Colonic mucosa (tissue), 4 donors: ENCODE data around the gene OR2AE1. TPM values are rescaled to one million over a fixed set of nuclear protein-coding genes. Genes with fewer than 3 reads are reported as not detected.

Experiments used
- DNase-seq: peaks from one replicate; pipeline ENCODE4 v3.0.0-alpha.2; 2020
- H3K27ac ChIP-seq: fragments of 200-600 bp; one replicate; pipeline ENCODE4 v1.8.0; 2021
- H3K27me3 ChIP-seq: fragments of 200-600 bp; one replicate; pipeline ENCODE4 v1.8.0; 2021
- H3K36me3 ChIP-seq: fragments of 200-600 bp; one replicate; pipeline ENCODE4 v1.8.0; 2021
- H3K4me1 ChIP-seq: fragments of 200-600 bp; one replicate; pipeline ENCODE4 v1.8.0; 2021; ENCODE audit warnings: mild to moderate bottlenecking
- H3K4me3 ChIP-seq: fragments of 200-600 bp; one replicate; pipeline ENCODE4 v1.8.0; 2021
- H3K9ac ChIP-seq, 2 donors: one replicate each; pipeline ENCODE4 v1.7.0; 2013; ENCODE audit warnings: control low read depth in 2 of 2, low read depth in 2 of 2, low read length in 2 of 2
- H3K9me3 ChIP-seq: fragments of 200-600 bp; one replicate; pipeline ENCODE4 v1.8.0; 2021
- CTCF ChIP-seq: fragments of 200-600 bp; IDR thresholded peaks from one replicate; pipeline ENCODE4 v1.8.0; 2022; ENCODE audit warnings: antibody characterized with exemption, mild to moderate bottlenecking
- intact Hi-C: fragments of 100-400 bp; cut with DNase I; formaldehyde crosslinking; loops from one replicate; pipeline ENCODE4 v1.14.1; 2022
- total RNA-seq, 2 donors: library from RNA; stranded (reverse); fragmentation: NEBNext Ultra II Directional in 1 of 2; extraction: Animal tissue kit (Norgen Biotek cat#: 25700) in 1 of 2; gene quantifications; one replicate each; pipeline ENCODE4 v1.2.1, GENCODE V29; 2021
- donor health status: healthy.
- donor health status: DM: no; HTN: no; CAD: no.
- donor health status: DM: no; HTN: no; CAD: no.

OR2AE1 gene
- total RNA-seq, 2 donors from 2014 or later = not detected

- TF ChIP-seq CTCF = no peak
- Histone ChIP-seq H3K4me1 (peaks cover 8% of the 10 kb centered on the region), H3K9ac (peak within 1 kb of the TSS; percentile 64 to 87), H3K4me3 (peak within 1 kb of the TSS; percentile 98), H3K27me3 (no peaks in the 10 kb centered on the region), H3K36me3 (no peaks in the 10 kb centered on the region), H3K27ac (peak within 1 kb of the TSS; percentile 93), H3K9me3 (no peaks in the 10 kb centered on the region)
- peak; percentile 95 for DNase-seq
- intact Hi-C loops = no loop called here
These were observed 42.4 kb upstream of the OR2AE1 start, which contains the start of gene TRIM4 for GRCh38 chr7:99918959-99919813. Gene TRIM4 (minus strand): TSS chr7:99919530. CDS start chr7:99919401, 129 bp downstream.

GRCh38 chr7:99910976-99911375 lies 34.1 kb upstream of the OR2AE1 start:
- intact Hi-C loops = loop anchor here (5.0 kb wide), 1 partner anchor 81 kb away; no protein-coding TSS in a partner anchor

GRCh38 chr7:99901581-99901980 lies 24.7 kb upstream of the OR2AE1 start:
- H3K9ac ChIP-seq = no peak overlapping the region
- H3K4me1 ChIP-seq = no peaks in the 10 kb centered on the region
- intact Hi-C loops = no loop called here
- no peak for DNase-seq
- H3K4me3 ChIP-seq = no peak overlapping the region
- no peak overlapping the region for H3K27ac ChIP-seq
- no peaks in the 10 kb centered on the region for H3K27me3 ChIP-seq
- TF ChIP-seq CTCF = no peak
- no peaks in the 10 kb centered on the region for H3K9me3 ChIP-seq
- H3K36me3 ChIP-seq = peaks cover 13% of the 10 kb centered on the region

More at GRCh38 chr7:99910976-99911375, 34.1 kb upstream of the OR2AE1 start:
- Histone ChIP-seq H3K27me3 (no peaks in the 10 kb centered on the region), H3K4me1 (no peaks in the 10 kb centered on the region), H3K36me3 (peaks cover 19% of the 10 kb centered on the region), H3K9me3 (no peaks in the 10 kb centered on the region), H3K9ac (no peak overlapping the region), H3K27ac (no peak overlapping the region), H3K4me3 (no peak overlapping the region)
- no peak for TF ChIP-seq CTCF
- DNase-seq = no peak

GRCh38 chr7:99899830-99900519 lies 23.1 kb upstream of the OR2AE1 start:
- no peak for TF ChIP-seq CTCF

GRCh38 chr7:99898836-99899235 lies 22.0 kb upstream of the OR2AE1 start:
- no peak overlapping the region for H3K27ac ChIP-seq
- intact Hi-C loops = no loop called here
- H3K36me3 ChIP-seq = peaks cover 9% of the 10 kb centered on the region
- no peaks in the 10 kb centered on the region for H3K27me3 ChIP-seq
- H3K9ac ChIP-seq = no peak overlapping the region
- no peak overlapping the region for H3K4me3 ChIP-seq
- no peak for DNase-seq
- no peaks in the 10 kb centered on the region for H3K9me3 ChIP-seq
- H3K4me1 ChIP-seq = no peaks in the 10 kb centered on the region
- no peak for TF ChIP-seq CTCF

More at GRCh38 chr7:99899830-99900519, 23.1 kb upstream of the OR2AE1 start:
- Histone ChIP-seq H3K36me3 (peaks cover 9% of the 10 kb centered on the region), H3K27ac (no peak overlapping the region), H3K9me3 (no peaks in the 10 kb centered on the region), H3K4me1 (no peaks in the 10 kb centered on the region), H3K4me3 (no peak overlapping the region), H3K9ac (no peak overlapping the region), H3K27me3 (no peaks in the 10 kb centered on the region)
- no peak for DNase-seq
- intact Hi-C loops = no loop called here
